ENCODE measurements around the gene APOBEC3A. TPM values are rescaled to one million over a fixed set of nuclear protein-coding genes. Genes with fewer than 3 reads are reported as not detected.
A peak's percentile ranks its signal among the peaks of the same experiment; 100 is the strongest.
"Not testable (repeated sequence)": the region's sequence is repeated elsewhere in the genome, so short reads cannot be mapped to it uniquely, and the experiment has no call there.

Gene APOBEC3A
- total RNA-seq, 1 donor from 2014 or later, result not detected

DNA sequence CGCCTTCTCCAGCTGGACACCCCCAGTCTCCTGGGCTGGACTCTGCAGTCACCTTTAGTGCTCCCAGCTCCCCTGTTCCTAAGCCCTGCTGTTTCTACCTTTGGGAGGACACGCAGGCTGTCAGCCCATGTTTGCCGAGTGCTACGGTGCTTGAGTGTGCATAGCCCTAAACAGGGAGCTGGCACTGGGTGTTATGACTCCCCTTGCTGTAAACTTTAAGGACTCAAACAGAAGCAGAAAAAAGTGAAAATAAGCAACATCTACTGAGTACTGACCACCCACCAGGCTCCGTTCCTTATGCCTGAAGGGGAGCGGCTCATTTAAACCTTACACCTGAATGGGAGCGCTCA, 17.4 kb downstream of the APOBEC3A start:
- Mint-ChIP-seq H3K4me3 (ENCODE audit: unreplicated experiment) (no peak overlapping the region), H3K4me1 (ENCODE audit: unreplicated experiment) (no peaks in the 10 kb centered on the region), H3K27me3 (ENCODE audit: unreplicated experiment) (peaks cover 8% of the 10 kb centered on the region), H3K9me3 (ENCODE audit: unreplicated experiment) (no peaks in the 10 kb centered on the region), H3K36me3 (ENCODE audit: low read depth, unreplicated experiment) (no peaks in the 10 kb centered on the region), H3K27ac (ENCODE audit: unreplicated experiment) (no peak overlapping the region)
- TF ChIP-seq, protein P1, sequence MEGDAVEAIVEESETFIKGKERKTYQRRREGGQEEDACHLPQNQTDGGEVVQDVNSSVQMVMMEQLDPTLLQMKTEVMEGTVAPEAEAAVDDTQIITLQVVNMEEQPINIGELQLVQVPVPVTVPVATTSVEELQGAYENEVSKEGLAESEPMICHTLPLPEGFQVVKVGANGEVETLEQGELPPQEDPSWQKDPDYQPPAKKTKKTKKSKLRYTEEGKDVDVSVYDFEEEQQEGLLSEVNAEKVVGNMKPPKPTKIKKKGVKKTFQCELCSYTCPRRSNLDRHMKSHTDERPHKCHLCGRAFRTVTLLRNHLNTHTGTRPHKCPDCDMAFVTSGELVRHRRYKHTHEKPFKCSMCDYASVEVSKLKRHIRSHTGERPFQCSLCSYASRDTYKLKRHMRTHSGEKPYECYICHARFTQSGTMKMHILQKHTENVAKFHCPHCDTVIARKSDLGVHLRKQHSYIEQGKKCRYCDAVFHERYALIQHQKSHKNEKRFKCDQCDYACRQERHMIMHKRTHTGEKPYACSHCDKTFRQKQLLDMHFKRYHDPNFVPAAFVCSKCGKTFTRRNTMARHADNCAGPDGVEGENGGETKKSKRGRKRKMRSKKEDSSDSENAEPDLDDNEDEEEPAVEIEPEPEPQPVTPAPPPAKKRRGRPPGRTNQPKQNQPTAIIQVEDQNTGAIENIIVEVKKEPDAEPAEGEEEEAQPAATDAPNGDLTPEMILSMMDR (IDR thresholded peaks at IDR 0.05; ENCODE audit: unreplicated experiment), result no peak
- no peak for DNase-seq (ENCODE audit: low spot score)

DNA sequence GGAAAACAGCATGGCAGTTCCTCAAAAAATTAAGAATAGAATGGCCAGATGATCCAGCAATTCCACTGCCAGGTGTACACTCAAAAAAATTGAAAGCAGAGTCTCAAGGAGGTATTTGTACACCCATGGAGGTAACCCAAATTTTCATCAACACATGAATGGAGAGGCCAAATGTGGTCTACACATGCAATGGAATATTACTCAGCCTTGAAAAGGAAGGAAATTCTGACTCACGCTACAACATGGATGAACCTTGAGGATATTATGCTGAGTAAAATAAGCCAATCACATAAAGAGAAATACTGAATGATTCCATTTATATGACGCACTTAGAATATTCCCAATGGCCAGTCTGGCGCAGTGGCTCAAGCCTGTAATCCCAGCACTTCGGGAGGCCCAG, 19.9 kb downstream of the APOBEC3A start:
- not testable (repeated sequence) for H3K27ac Mint-ChIP-seq (ENCODE audit: unreplicated experiment); H3K27me3 Mint-ChIP-seq (ENCODE audit: unreplicated experiment); H3K9me3 Mint-ChIP-seq (ENCODE audit: unreplicated experiment); H3K4me1 Mint-ChIP-seq (ENCODE audit: unreplicated experiment); DNase-seq (ENCODE audit: low spot score); H3K36me3 Mint-ChIP-seq (ENCODE audit: low read depth, unreplicated experiment); H3K4me3 Mint-ChIP-seq (ENCODE audit: unreplicated experiment)

DNA sequence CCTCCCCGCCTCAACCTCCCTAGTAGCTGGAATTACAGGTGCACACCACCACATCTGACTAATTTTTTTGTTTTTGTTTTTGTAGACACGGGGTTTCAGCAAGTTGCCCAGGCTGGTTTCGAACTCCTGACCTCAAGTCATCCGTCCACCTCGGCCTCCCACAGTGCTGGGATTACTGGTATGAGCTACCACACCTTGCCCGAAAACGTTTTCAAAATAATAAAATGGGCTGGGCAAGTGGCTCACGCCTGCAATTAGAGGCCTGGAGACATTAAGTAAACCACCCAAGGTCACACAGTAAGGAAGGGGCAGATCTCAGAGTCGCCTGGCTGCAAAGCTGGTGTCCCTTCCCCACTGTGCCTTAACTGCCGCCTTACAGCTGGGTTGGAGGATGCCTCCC, 23.2 kb downstream of the APOBEC3A start:
- not testable (repeated sequence) for H3K9me3 Mint-ChIP-seq (ENCODE audit: unreplicated experiment); H3K4me1 Mint-ChIP-seq (ENCODE audit: unreplicated experiment); DNase-seq (ENCODE audit: low spot score); H3K4me3 Mint-ChIP-seq (ENCODE audit: unreplicated experiment); H3K36me3 Mint-ChIP-seq (ENCODE audit: low read depth, unreplicated experiment); H3K27ac Mint-ChIP-seq (ENCODE audit: unreplicated experiment); H3K27me3 Mint-ChIP-seq (ENCODE audit: unreplicated experiment)

DNA sequence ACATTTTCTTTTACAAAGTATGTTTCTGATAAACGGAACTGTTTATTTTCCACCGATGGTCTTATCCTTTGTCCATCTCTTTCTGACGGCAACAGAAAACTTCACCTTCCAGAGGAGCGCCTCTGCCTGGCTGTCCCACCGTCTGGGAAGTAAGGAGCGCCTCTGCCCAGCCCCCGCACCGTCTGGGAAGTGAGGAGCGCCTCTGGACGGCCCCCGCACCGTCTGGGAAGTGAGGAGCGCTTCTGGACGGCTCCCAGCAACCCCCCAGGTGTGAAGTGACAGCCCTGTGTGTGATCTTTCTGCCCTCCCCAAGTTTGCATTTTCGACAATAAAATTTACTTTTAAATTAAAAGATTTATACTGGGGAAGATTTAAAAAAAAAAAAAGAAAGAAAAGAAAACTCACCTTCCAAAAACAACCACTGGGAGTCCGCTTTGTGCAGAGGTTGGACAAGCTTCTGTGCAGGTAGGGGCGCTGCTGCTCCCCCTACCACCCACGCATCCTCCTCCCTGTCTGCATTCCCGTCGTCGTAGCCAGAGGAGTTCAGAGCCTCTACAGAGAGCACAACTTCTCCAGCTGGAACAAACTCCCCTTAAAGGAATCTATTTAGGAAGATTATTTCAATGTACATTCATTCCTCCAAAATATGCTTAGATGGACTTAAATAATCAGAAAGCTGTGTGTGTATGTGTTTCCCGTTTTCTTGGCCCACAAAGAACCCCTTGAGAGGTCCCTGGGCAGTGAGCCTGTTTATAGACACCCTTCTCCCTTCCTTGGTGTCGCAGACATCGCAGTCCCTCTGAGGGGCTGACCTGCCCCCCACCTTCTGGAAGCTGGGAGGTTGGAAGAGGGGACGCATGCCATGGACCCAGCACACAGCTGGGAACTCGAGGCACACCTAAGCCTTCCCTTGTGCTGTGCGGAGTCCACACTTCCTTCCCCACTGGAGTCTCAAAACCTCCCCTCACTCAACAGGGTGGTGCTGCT, 23.9 kb downstream of the APOBEC3A start:
- Mint-ChIP-seq H3K36me3 (ENCODE audit: low read depth, unreplicated experiment) (peaks cover 4% of the 10 kb centered on the region), H3K27me3 (ENCODE audit: unreplicated experiment) (no peaks in the 10 kb centered on the region), H3K27ac (ENCODE audit: unreplicated experiment) (no peak overlapping the region), H3K4me1 (ENCODE audit: unreplicated experiment) (no peaks in the 10 kb centered on the region), H3K4me3 (ENCODE audit: unreplicated experiment) (no peak overlapping the region), H3K9me3 (ENCODE audit: unreplicated experiment) (no peaks in the 10 kb centered on the region)
- TF ChIP-seq, protein P1 (IDR thresholded peaks at IDR 0.05; ENCODE audit: unreplicated experiment), result peak; percentile 26
- no peak for DNase-seq (ENCODE audit: low spot score)

DNA sequence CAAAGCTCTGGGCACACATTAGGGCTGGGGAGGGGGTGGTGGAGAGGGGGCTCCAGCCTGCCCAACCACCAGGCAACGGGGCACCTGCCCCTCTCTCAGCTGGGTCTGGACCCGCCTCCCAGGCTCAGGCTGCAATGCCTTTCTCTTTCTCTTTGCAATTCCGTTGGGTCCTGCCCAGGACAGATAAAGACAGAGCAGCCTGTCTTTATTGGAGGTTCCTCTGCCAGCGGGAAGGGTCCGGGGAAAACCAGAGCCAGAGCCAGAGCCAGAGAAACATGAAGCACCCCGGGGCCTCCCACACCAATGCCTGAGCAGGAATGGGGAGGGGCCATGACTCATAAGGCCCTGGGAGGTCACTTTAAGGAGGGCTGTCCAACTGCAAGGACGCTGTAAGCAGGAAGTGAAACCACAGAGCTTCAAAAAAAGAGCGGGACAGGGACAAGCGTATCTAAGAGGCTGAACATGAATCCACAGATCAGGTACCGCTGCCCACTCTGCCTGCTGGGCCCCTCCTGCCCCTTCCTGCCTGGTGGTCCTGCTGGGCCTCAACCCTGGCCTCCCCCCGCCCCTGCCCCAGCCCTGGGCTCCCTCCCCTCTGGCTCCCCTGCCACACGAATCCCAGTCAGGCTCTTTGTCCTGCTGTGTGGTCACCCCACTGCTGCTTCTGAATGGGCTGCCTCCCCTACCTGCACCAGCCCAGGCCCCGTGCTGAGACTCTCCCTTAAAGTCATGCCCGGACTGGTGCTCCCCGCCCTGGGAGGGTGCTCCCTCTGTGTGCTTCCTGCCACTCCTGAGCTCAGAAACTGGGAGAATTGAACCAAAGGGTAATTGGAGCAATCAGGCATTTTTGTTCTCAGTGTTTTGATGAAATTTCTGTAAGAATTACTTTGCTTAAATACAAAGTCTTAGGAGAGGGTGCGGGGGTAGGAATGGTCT, 24.9 kb downstream of the APOBEC3A start, which contains the start of gene APOBEC3B:
Gene APOBEC3B, plus strand, starts transcription at position 356 of the 936 bp plus-strand sequence. Its CDS starts 107 bp downstream, at position 463.
- TF ChIP-seq, protein P1 (IDR thresholded peaks at IDR 0.05; ENCODE audit: unreplicated experiment), result no peak
- H3K27me3 Mint-ChIP-seq (ENCODE audit: unreplicated experiment), result no peaks in the 10 kb centered on the region
- H3K4me3 Mint-ChIP-seq (ENCODE audit: unreplicated experiment), result no peak within 1 kb of the TSS
- DNase-seq (ENCODE audit: low spot score), result peak; percentile 18
- no peaks in the 10 kb centered on the region for H3K9me3 Mint-ChIP-seq (ENCODE audit: unreplicated experiment)
- H3K36me3 Mint-ChIP-seq (ENCODE audit: low read depth, unreplicated experiment), result peaks cover 4% of the 10 kb centered on the region
- no peaks in the 10 kb centered on the region for H3K4me1 Mint-ChIP-seq (ENCODE audit: unreplicated experiment)
- H3K27ac Mint-ChIP-seq (ENCODE audit: unreplicated experiment), result no peak within 1 kb of the TSS

Data from endothelial cell (in vitro differentiated cells).